GM18505 (cell line): ENCODE measurements around the gene SLC12A1.

Experiments
- ATAC-seq: cut with Tn5 transposase; IDR thresholded peaks from one replicate; pipeline ENCODE4 v1.9.1; 2021; ENCODE audit not compliant: unreplicated experiment
- POLR2A ChIP-seq: IDR thresholded peaks from 4 replicates; pipeline ENCODE4 v1.6.1; 2011; ENCODE audit warnings: borderline replicate concordance; ENCODE audit not compliant: insufficient read depth, insufficient read length; ENCODE audit errors: extremely low read depth

Gene SLC12A1

DNA sequence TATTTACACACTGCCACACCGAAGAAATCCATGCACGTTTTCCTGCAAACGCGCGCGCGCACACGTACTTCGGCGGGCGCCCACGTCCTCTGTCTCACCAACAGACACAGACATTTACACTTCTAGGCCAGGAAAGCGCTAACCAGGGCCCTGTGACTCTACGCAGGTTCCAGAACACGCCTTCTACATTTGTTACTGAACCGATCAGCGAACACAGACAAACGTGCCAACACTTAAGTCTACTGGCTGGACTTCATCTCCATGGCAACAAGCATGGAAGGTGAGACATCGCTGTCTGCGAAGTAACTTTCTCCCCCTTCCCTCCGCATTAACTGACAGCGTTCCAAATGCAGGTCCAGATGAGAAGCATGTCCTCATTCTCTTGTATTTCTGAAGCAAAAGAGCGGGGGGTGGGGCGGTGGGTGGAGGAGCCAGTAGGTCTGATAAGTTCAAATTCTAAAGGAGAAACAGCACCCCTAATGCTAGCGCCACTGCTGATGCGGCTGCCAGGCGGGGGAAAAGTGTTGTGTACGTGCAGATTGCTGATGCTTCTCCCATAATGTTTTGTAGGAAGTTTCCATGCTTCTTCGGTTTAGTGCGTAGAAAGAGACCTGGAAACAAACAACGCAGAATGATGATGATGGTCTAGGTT lies 14.4 kb upstream of the SLC12A1 start, which contains the start of gene CTXN2:
TSS of gene CTXN2 (plus strand) at position 92 of the 652 bp plus-strand sequence. CDS start 9,636 bp downstream, outside the sequence.
- TF ChIP-seq POLR2A = no peak
- ATAC-seq = no peak

DNA sequence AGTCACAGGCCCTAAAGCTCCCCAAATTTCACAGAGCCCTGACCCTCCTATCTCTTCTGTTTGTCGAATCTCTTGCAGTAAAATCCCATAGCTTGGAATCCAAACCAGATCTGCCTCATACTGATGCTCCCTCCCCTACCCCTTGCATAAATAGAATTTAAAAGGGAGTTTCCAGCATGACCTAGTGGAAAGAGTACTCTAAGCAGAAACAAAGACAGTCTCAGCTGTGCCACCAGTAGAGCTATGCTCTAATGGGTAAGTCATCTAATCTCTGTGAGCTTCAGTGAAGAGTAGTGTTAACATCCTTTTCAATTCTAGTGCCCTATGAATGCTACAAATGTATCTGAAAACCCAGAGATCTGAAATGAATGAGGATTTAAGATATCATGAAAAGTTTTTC lies 4.0 kb upstream of the SLC12A1 start:
- ATAC-seq = no peak
- TF ChIP-seq POLR2A = no peak

DNA sequence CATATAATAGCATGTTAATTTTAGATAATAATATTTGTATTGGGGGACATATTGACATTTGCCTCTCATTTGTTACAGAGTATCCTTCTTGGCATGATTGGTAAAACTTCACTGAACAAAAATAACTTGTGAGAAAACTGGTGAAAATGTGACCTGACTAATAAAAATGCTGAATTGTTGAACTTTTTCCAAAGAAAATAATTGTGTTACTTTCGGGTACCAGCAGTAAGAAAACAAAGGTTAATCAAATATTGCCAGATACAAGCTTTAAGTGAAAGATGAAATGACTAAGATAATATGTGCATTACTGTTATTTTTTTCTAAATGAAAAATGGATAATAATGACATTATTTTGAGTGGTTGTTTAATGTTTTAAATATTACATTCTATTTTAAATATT lies 15.2 kb downstream of the SLC12A1 start:
- no peak for TF ChIP-seq POLR2A
- no peak for ATAC-seq

DNA sequence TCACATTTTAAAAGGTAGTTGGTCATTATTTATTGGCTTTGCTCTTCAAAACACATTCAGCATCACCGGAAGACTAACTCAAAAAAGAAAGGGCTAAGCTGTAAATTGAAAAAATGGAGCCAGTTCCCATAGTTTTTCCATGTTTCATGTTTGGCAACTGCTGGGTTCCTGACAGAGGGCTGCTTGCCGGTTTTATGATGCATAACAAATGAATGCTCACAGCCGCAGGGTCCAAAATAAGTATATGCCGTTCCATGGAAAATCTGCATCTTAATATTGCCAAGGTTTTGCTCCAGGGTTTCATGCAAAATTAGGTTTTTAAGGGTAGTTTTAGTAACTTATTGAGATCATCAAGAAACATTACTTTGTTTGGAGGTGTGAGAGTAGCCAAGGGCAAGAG lies 15.8 kb downstream of the SLC12A1 start:
- no peak for ATAC-seq

DNA sequence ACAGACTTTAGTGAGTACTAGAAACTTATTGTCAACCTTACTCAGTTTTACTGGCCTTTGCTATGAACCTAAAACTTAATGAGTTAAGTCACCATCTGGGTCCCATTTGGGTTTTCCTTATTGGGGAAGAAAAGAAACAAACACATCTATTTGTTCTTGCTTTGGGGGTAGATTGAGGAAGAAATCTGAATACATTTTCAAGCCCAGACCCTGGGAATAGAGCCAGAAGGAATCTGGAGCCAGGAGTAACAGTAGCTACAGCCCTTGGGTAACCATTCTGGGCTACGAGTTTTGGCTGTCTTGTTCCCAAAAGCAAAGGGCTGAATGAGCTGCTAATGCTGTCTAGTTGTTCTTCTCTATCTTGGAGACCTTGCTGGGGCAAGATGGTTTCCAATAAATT lies 16.5 kb downstream of the SLC12A1 start:
- no peak for ATAC-seq
- no peak for TF ChIP-seq POLR2A

More for the DNA sequence above, 15.8 kb downstream of the SLC12A1 start:
- no peak for TF ChIP-seq POLR2A

DNA sequence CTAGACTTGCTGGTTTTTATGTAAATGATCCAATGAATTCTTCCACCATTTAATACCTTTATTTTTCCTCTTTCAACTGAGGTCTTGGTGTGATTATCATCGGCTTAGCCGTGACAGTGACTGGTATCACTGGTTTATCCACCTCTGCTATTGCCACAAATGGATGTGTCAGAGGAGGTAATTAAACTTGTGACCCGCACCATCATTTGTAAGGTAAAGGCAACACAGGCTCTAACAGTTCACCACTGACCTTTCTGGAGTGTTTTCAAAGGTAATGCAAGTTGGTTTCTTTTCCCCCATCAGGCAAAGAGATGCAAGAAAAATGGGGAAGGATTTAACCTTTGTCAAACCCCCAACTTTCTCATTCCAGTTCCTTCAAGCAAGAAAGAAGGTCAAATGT lies 19.7 kb downstream of the SLC12A1 start:
- no peak for ATAC-seq
- TF ChIP-seq POLR2A = no peak

DNA sequence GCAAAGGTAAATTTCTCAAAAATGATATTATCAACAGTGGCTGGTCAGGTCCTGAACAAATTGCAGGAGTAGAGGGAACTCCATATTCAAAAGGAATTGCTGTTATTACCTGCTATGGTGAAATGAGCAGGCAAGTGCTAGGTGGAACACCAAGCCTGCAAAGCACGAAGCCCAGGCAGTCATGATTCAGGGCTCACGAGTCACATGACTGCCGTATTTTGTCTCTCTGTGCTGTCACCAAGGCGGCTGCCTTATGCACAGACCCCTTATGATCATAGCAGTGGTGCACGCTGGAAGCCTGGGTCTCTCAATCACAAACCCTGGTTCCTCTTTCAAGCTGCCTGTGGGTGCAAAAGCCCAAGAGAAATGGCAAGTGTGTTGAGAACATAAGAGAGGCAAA lies 24.4 kb downstream of the SLC12A1 start:
- ATAC-seq = no peak
- no peak for TF ChIP-seq POLR2A

DNA sequence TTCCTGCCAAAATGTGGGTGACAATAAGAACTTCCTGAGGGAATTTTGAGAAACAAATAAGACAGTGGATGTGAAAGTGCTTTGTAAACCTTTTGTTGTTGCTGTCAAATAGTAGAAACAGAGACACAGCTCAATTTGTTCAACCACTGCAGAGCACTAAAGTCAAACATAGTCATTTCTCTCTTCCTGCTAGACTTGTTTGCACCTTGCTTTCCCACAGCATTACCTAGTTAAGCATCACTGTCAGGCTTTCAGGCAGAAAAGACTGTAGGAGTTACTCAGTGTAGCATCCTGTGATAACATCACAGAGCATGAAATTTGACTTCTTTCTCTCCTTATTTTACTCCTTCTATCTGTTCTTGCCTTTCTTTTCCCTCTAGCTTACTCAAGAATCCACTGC lies 27.1 kb downstream of the SLC12A1 start:
- no peak for ATAC-seq
- no peak for TF ChIP-seq POLR2A

DNA sequence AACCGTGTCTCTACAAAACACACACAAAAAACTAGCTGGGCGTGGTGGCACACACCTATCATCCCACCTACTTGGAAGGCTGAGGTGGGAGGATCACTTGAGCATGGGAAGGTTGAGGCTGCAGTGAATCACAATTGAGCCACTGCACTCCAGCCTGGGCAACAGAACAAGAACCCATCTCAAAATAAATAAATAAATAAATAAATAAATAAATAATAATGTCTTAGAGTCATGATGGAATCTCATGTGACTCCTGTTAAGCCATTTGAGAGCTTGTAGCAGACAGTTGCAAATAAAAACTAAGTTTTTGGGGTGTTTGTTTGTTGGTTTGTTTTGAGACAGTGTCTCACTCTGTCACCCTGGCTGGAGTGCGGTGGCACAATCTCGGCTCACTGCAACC lies 33.2 kb downstream of the SLC12A1 start:
- no peak for ATAC-seq
- TF ChIP-seq POLR2A = no peak

DNA sequence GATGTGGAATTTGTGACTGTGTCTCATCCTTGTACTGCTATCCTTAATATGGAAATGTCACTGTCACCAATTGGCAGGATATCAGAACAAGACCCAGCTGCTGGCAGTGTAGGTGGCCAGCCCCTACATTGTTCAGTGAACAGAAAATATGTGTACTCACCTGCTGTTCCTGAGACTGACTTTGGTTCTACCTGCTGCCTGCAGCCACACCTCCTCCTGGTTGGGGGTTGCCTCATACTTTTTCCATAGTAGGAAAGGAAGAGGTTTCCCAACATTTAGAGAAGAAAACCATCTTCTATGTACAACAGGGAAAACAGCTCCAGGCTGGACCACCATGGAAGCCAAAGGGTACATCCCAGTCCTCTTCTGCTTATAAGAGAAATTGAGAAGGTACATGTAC lies 35.9 kb downstream of the SLC12A1 start:
- no peak for ATAC-seq

DNA sequence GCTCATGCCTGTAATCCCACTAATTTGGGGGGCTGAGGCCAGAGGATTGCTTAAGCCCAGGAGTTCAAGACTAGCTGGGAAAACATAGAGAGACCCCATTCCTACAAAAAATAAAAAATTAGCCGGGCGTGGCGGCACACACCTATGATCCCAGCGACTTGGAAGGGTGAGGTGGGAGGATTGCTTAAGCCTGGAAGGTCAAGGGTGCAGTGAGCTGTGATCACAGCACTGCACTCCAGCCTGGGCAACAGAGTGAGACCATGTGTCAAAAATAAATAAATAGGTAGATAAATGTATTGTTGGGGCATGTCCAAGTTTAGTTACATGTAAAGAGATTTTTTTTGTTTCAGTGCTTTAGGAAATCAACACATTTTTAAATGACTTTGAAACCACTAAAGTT lies 36.4 kb downstream of the SLC12A1 start:
- TF ChIP-seq POLR2A = no peak
- no peak for ATAC-seq

More for the DNA sequence above, 35.9 kb downstream of the SLC12A1 start:
- TF ChIP-seq POLR2A = no peak

DNA sequence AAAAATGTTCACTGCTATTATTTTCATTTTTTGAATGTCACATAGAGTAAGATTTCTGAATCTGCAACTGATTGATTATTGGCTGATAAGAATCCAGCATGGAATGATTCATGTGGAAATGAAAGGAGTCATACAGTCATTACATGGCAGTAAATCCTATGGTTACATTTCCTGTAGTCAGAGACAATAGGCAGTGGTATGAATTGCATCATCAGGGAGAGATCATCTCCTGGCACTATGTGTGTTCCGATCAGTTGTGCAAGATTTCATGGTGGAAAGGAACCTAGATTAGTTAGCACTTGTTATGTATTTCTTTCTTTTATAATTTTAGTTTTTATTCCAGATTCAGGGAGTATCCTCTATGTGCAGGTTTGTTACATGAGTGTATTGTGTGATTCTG lies 38.8 kb downstream of the SLC12A1 start:
- TF ChIP-seq POLR2A = no peak
- no peak for ATAC-seq

DNA sequence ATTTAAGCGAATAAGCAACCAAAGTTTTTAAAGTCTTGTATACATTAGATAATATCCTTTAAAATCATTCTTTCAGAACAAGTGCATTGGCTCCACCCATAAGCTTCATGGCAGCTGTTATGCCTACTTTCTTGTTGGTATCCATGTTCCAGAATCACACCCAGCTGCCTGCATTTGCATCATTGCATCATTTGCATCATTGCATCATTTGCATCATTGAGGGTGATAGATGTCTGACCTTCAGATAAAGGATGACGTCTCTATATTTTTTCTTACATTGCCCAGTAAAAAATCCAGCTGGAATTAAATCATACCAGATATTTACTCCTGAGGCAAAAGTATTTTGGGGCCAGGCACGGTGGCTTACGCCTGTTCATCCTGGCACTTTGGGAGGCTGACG lies 42.3 kb downstream of the SLC12A1 start:
- no peak for TF ChIP-seq POLR2A
- no peak for ATAC-seq

DNA sequence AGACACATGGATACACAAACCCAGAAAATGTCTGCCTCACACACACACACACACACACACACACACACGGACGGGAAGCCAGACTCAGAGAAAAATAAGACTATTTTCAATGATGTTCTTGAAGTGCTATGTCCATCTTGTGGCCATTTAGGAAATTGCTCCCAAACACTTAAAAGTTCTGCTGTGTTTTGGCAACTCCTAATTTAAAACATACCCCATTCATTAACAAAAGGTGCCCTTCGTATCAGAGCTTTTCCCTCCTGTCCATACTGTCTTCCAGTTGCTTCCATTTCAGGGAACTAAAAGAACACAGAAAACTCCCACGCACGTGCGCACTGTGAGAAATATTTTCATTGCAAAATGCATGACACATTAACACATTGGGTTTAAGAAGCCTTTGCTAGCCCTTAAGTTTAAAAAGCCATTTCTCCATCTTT lies 44.6 kb downstream of the SLC12A1 start:
- no peak for ATAC-seq
- TF ChIP-seq POLR2A = no peak

DNA sequence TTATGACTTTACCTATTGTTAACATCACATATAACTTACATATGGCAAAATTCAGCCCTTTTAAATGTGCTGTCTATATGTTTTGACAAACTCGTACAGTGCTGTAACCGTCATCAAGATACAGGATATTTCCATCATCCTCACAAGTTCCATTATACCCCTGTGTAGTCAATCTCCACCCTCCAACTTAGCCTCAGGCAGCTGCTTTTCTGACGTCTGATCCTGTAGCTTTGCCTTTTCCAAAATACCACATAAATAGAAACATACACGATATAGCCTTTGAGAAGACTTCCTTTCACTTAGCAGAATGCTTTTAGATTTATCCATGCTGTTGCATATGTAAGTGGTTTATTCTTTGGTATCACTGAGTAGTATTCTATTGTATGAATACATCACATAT lies 47.1 kb downstream of the SLC12A1 start:
- no peak for ATAC-seq
- TF ChIP-seq POLR2A = no peak

DNA sequence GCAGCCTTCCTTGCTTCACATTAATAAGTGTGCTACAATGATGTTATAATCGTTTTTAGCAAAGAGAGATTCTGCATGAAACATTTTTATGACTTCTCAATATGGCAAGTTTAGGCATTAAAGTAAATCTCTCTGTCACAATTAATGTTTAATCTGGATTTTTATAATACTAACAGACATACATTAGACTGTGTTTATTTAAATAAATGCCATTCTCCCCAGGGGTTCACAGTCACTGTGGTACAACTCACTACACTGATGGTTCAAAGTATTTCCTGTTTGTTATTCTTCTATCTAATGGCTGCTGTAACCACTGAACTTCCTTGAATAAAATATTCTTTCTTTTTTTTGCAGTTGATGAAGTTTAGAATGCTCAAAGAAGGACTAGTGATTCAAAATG lies 59.0 kb downstream of the SLC12A1 start:
- no peak for ATAC-seq
- TF ChIP-seq POLR2A = no peak
